ENCODE measurements around the gene GPS1.
"Not testable (repeated sequence)": the region's sequence is repeated elsewhere in the genome, so short reads cannot be mapped to it uniquely, and the experiment has no call there.

Gene GPS1

DNA sequence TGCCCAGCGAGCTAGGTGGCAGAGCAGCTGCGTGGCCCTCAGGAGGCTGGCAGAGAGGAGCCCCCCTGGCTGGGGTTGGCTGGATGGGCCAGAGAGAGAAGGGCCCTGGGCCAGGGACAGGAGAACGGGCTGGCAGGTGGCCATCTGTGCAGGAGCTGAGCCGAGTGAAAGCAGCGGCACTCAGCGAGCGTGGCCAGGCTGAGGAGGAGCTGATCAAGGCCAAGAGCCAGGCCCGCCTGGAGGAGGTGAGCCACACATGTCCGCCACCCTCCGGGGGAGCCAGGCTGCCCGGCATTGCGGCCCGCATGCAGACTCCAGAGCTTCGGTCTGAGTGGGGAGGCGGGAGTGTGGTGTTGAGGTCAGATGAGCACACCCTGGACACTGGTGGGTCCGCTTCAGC lies 22.3 kb upstream of the GPS1 start:
- no peak for DNase-seq

DNA sequence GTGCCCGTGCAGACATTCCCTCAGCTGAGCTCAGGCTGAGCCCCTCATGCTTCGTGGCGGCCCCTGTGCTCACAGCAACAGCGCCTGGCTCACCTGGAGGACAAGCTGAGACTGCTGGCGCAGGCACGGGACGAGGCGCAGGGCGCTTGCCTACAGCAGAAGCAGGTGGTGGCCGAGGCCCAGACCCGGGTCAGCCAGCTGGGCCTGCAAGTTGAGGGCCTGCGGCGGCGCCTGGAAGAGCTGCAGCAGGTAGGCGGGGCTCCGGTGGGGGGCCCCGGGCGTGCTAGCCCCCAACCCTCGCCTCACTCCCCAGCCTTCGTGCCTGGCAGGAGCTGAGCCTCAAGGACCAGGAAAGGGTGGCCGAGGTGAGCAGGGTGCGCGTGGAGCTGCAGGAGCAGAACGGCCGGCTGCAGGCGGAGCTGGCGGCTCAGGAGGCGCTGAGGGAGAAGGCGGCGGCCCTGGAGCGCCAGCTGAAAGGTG lies 21.7 kb upstream of the GPS1 start:
- peak; percentile 21 for DNase-seq

DNA sequence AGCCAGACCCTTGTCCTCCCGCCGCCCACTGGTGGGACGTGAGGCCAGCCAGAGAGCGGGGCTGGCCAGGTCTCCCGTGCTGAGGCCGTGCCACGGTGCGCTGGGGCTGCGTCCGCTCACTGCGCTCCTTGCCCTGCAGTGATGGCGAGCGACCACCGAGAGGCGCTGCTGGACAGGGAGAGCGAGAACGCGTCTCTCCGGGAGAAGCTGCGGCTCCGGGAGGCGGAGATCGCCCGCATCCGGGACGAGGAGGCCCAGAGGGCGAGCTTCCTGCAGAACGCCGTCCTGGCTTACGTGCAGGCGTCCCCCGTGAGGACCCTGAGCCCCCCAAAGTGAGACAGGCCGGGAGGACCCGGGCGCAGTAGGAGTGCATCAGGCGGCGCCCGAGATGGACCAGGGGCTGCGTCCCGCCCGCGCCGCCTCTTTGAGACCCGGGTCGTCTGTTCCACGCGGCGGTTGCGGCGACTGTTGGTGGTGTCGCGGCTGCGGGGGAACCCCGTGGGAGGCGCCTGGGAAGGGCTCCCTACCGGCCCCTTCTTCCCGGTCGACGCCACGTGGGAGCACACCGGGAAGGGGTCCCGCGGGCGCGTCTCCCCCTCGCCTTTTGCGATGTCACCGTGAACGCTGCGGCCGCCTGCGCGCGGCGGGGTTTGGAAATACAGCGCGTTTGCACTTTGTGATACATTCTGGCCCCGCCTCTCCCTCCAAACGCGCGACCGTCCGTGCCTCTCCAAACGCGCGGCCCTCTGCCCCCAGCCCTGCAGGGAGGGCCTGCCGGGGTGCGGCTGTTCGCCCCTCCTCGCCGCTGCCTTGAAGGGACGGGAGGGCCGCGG lies 21.0 kb upstream of the GPS1 start:
- DNase-seq = peak; percentile 21

DNA sequence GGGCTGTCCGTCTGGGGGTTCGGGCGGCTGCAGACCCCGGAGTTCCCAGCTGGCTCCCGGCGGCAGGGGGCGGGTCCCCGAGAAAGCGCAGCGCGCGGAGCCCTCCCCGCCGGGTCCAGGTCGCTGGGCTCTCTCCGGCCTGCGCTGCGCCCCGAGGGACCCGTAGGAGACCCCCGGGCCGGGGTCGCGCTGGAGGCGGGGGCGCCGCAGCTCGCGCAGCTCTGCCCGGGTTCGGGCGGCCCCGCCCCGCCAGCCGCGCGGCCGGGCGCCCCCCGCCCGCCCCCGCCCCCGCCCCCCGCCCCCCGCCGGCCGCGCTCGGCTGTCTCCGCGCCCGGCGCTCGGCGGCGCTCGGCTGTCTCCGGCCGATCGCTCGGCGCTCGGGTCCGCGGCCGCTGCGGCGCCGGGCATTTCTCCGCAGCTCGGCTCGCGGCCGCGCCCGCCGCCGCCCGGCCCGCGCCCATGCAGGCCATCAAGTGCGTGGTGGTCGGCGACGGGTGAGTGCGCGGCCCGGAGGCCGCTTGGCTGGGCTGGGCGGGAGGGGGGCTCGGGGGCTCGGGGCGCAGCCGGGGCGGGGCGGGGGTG lies 20.3 kb upstream of the GPS1 start, which contains the start of gene RAC3:
Gene RAC3 (plus strand): TSS at position 376 of the 582 bp plus-strand sequence. CDS start 84 bp downstream, at position 460.
- DNase-seq = no peak

DNA sequence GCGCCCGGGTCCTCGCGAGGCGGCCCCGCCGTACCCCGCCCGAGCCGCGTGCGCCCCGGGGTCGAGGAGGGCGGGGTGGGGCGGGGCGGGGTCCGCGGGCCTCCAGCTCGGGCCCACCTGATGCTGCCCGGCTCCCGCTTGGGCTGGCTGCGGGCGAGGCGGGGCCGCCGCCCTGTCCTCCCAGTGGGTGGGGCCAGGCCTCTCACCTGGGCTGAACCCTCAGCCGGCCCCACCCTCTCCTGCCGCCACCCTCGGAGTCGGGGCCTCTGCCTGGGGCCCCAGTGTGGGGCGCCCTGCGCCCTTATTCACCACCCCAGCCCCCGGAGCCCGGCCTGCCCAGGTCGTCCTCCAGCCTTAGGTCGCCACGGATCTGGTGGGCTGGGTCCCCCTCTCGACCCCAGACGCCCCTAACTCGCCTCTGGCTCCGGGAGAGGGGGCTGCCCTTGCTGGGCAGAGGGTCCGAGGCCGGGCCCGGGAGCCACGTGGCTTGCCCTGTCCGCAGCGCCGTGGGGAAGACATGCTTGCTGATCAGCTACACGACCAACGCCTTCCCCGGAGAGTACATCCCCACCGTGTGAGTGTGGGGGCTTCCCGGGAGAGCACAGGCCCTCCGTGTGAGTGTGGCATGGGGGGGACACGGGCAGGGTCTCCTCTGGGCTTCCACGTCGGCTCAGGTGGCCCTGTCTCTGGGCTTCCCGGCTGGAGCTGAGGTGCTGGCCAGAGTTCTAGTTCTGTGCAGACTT lies 19.6 kb upstream of the GPS1 start:
- no peak for DNase-seq

DNA sequence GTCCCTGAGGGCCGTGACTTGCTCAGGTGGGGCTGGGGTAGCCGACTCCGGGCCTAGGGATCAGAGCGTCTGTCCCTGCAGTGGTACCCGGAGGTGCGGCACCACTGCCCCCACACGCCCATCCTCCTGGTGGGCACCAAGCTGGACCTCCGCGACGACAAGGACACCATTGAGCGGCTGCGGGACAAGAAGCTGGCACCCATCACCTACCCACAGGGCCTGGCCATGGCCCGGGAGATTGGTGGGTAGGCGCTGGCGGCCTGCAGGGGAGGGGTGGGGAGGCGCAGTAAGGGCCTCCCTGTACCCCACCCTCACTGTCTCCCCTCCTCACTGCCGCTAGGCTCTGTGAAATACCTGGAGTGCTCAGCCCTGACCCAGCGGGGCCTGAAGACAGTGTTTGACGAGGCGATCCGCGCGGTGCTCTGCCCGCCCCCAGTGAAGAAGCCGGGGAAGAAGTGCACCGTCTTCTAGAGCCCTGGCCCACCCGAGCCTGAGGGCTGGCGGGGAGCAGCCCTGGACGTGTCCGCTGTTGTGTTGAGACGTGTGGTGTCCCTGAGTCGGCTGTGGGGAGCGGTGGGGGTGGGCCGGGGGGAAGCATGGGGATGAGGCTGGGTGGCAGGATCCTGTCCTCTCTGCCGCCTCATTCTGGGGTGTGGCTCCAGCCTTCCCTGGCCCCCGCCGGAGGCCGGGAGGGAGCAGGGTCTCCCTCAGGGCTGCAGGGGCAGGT lies 18.2 kb upstream of the GPS1 start:
- no peak for DNase-seq

DNA sequence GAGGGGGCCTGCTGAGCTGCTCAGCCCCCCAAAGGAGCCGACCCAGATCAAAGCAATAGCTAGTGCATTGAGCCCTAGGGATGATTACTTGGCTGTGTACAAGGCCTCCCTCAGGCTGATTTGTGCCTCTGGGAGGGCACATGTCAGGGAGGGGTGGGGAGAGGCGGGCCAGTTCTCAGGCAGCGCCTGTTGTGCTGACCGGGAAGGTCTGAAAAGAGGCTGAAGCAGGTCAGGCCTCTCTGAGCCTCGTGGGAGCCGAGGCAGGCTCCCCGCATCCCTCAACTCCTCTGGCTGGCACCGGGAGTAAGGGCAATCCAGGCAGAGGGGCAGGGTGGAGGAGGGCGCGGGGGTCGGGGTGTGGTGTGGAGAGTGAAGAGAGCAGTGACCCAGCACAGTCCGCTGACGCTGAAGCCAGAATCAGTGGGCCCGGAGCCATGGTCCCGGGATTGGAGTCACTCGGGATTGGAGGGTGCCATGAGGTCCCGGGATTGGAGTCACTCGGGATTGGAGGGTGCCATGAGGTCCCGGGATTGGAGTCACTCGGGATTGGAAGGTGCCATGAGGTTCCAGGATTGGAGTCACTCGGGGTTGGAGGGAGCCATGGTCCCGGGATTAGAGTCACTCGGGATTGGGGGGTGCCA lies 17.2 kb upstream of the GPS1 start:
- no peak for DNase-seq

DNA sequence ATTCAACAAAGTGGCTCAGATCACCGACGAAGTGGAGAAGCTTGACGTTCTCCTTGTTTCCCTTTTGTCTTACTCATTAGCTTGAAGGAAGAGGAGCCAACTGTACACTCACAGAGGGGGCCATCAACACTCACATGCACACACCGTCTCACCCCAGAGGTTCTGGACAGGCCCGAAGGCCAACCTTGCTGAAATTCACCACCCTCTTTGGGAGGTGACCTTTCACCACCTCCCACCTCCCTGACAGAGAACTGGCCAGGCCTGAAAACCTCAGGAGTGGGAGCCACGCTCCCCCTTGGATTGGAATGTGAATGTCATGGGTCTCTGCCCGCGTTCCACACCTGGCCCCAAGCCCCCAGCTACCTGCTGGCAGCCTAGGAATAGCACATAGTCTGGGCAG lies 16.2 kb upstream of the GPS1 start:
- DNase-seq = no peak

DNA sequence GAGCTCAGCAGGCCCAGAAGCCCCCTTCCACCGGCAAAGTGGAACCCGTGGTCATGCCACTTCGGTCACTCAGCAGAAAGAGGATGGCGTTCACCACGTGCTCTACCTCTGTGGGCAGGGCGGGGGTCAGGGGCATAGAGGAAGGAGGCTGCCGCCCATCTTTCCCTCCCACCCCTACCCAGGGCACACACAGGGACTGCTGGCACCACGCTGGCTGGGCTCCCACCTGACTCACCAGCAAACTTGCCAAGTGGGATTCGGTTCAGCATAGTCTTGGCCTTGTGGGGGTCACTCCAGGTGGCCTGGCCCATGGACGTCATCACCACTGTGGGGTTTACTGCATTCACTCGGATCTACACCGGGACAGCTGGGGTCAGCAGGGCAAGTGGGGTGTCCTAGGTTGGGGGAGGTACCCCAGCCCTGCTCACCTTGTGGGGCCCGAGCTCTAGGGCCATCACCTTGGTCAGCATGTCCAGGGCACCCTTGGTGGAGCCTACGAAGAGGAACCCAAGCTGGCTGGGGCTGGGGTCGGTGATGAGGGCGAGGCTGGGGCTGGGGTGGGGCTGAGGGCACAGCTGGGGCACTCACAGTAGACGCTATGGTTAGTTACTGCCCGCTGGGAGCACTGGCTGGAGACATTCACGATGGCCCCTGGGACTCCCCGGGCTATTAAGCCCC lies 15.6 kb upstream of the GPS1 start:
- no peak for DNase-seq

DNA sequence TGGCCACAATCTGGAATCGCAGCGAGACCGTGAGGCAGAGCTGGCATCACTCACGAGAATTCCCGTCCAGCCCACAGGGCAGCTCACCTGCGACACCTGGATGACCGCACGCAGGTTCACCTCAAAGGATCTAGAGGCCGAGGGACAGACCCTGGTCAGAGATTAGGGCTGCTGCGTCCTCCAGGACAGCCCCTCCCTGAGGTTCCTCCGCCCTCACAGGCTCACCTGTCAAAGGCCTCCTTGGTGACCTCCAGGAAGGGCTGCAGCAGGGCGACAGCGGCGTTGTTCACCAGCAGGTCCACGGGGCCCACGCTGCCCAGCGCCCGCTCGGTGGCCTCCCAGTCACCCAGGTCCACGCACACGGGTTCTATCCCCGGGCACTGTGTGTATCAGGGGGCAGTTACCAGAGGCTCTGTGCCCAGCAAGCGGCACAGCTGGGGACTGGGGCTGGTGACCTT lies 15.0 kb upstream of the GPS1 start:
- DNase-seq = no peak

DNA sequence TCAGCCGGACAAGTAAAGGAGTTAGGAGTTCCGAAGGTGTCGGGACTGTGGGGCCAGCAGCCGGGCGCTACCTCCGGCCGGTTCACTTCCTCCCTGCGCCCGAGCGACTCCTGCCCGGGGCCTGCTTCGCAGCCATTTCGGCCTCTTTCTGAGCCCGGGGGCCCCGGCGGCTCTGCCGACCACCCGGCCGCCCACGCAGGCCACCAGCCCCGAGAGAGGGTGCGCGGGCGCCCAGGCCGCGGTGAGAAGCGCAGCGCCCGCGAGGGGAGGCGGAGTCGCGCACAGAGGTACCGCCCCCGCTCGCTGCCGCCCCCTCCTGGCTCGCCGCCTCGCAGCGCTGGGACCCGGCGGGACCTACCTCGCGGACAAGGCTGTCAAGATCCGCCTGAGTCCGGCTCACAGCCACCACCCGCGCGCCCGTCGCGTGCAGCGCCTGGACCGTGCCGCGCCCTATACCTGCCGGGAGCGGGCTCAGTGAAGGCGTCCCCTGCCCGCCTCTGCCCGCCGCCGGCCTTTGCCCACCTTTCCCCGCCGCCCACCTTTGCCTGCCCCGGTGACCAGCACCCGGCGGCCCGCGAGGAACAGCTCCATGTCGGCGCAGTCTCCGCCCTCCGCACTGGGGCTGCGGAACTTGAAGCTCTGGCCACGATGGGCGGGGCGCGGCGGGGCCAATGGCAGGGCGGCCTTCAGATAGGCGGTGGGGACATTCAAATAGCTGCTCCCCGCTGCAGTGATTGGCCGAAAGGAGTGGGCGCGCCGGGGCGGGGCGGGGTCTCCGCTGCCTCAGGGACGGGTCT lies 14.4 kb upstream of the GPS1 start, which contains the start of gene DCXR:
Gene DCXR (minus strand): TSS at position 606 of the 797 bp plus-strand sequence. CDS start 15 bp downstream, at position 591.
- peak; percentile 94 for DNase-seq

DNA sequence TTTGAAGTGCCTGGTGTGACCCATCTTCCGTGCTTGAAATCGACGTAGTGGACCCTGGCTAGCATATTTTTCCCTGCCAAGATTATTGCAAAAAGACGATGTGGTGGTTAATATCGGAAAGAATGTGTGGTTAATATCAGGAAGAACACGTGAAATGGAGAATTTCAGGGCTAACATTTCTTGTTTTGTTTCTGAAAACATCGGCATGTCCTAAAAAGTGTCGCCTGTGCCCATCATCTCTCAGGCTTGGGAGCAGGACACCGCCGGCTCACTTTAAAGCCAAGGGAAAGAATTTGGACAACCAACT lies 13.9 kb upstream of the GPS1 start:
- DNase-seq = no peak

DNA sequence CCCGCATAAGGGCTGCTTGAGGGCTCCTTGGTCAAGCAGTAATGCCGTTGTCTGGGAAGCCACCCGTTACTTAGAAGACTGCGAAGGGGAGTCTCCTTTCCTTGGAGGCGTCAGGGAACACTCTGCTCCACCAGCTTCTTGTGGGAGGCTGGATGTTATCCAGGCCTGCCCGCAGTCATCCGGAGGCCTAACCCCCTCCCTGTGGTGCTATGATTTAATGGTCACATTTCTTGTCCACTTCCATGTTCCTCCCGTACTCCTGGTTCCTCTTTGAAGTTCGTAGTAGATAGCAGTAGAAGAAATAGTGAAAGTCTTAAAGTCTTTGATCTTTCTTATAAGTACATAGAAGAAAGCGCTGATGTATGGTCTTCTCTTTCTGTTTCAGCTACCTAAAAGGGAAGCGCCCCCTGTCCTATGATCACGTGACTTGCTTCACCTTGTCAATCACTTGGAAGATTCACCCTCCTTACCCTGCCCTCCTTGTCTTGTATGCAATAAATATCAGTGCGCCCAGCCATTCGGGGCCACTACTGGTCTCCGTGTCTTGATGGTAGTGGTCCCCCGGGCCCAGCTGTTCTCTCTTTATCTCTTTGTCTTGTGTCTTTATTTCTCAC lies 12.8 kb upstream of the GPS1 start:
- not testable (repeated sequence) for DNase-seq

DNA sequence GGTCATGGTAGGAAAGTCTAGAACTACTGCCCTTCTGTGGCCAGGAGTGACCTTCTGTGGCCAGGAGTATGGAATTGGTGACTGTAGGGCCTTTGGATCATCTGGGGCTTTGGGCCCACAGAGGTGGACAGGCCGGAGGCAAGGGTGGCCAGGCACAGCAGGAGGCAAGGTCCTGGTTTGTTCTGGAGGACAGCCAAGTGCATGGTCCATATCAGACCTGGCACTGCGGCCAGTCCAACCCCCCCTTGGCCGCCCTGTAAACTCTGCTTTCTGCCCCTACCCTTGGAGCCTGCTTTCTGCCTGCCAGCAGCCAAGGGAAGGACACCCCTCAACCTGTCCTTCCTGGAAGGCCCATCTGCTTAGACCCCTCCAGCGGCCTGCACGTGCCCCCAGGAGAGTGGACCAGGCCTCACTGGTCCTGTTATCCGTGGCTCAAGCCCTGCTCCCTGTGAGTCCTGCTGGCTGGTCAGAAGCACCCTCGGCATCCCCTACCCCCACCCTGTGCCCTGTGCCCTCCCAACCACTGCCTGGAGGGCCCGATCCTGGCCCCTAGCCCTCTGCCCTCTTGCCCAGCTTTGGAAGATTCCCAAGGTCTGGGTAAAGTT lies 11.9 kb upstream of the GPS1 start:
- DNase-seq = no peak

DNA sequence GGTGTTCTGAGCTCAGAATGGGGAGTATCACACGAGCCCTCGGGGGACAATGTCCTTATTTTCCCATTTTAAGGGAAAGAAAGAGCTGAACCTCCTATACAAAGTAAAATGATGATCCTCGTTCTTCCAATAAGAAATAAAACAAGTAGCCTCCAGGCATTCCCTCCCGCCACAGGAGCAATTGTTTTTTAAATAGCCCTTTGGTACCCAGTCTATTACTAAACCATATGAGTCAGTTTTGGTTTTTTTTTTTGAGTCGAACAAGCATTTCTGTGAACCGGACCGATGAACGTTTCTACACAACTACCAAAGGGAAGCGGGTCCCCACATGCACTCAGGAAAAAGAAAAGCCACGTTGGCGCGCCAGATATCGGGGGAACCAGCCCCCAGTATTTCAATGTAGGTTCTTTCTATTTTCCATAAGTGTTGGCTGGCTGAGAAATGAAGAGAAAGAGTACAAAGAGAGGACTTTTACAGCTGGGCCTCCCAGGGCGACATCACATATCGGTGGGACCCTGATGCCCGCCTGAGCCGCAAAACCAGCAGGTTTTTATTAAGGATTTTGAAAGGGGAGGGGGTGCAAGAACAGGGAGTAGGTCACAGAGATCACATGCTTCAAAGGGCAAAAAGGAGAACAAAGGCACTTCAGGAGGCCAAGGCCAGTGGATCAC lies 10.4 kb upstream of the GPS1 start:
- DNase-seq = no peak

DNA sequence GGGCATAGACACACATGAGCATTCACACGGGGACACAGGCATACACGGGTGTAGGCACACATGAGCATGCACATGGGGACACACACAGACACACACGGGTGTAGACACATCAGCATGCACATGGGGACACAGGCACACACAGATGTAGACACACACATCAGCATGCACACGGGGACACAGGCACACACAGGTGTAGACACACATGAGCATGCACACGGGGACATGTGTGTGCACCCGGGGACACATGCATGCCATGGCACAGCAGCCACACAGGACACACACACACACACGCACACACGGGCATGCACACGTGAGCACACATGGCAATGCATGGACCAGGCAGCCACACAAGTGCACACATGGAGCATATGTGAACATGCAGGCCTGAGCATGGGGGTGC lies 9.0 kb upstream of the GPS1 start:
- no peak for DNase-seq

DNA sequence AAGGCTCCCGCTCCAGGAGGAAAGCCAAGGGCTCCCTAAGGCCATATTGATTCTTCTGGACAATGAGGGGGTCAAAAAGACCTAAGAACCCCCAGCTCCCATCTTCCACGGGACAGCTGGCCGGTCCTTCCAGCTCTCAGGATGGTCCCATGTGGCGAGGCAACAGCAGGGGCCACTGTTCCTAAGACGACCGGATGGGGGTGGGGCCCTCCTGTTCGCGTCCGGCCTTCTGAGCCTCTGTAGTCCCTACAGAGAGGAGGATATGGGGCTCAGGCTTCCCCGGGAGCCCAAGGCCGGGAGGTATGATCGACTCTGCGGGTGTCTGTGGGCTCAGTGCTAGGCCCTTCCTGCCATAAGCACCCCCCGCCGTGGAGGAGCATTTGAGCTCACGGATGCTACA lies 8.2 kb upstream of the GPS1 start:
- no peak for DNase-seq

DNA sequence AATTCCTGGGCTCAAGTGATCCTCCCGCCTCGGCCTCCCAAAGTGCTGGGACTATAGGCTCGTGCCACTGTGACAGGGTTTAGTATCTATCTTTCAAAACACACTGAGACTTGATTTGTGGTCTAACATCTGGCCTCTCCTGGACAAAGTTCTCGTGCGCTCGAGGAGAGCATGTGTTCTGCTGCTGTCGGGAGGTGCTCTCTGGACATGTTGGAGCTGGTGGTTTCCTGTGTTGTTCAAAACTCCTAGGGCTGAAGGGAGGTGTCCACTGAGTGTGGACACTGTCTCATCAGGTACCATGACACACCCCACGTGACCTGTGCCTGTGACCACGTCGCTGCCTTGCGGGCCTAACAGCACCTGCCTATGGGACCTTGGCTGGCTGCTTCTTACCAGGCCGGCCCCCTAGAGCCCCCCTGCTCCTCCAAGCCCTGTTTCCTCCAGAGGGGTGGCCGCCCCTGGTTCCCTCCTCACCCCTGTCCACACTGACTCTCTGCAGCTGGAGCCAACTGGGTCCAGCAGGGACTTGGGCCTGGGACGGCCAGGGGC lies 5.7 kb upstream of the GPS1 start:
- DNase-seq = no peak

DNA sequence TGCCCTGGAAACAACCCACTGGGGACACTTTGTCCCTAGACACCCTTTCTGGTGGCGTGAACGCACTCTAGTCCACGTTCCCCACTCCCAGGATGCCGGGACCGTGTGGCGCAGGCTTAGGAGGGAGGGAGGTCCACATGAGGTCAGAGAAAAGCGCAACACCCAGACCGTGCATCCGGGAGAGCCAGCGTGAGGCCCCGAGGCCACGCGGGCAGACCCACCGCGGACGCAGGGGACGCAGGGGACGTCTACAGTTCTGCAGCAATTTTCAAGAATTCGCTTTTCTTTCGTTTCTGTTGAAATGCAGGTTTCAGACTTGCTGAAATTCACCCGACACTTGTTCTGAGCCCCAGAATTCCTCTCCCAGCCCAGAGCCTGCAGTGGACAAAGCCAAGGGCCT lies 4.8 kb upstream of the GPS1 start:
- no peak for DNase-seq

Data from SHP77 treated with DMSO at 0.1 percent for 48 hours (cell line).